ENCODE data around the gene CFAP299. TPM values are rescaled to one million over a fixed set of nuclear protein-coding genes. Genes with fewer than 3 reads are reported as not detected.

Gene CFAP299
- total and polyA plus RNA-seq, 9 of the 15 experiments (the other 6 are each of a cell fraction or from before 2014, with no cell fraction given), result 0.09 to 3.0 (median 0.76) TPM

GRCh38 chr4:80365928-80366327 lies 30.4 kb downstream of the CFAP299 start:
- H3K4me3 ChIP-seq, result no peak overlapping the region
- POLR2A ChIA-PET, result no interaction called here
- BruUV-seq (replicated peaks), result no TSS peak
- H3K9me3 ChIP-seq (replicated peaks; ENCODE audit: control insufficient read depth, insufficient read depth, low read depth, low read length), result no peaks in the 10 kb centered on the region
- intact Hi-C loops (cut with micrococcal nuclease) (loop anchor here (1.0 to 10.0 kb wide), 3 partner anchors 119 to 674 kb away; no protein-coding TSS in a partner anchor), in situ Hi-C loops (cut with MboI) (loop anchor here (10.0 to 25.0 kb wide), 2 partner anchors 421 to 989 kb away; no protein-coding TSS in a partner anchor)
- no peaks in the 10 kb centered on the region for H3K79me2 ChIP-seq (ENCODE audit: control insufficient read depth, insufficient read depth, low read length)
- no peak overlapping the region for H3K4me2 ChIP-seq (ENCODE audit: insufficient read depth, low read length)
- DNase-seq (ENCODE audit: extremely low read depth in 1 of 4, low spot score in 3 of 4) (peak in 3 of 4 experiments; percentile 17 to 53 (median 41)), FAIRE-seq (peak; percentile 86), ATAC-seq (peak; percentile 87)
- no peak overlapping the region for H2AFZ ChIP-seq (ENCODE audit: low read depth, low read length)
- H3K27me3 ChIP-seq (ENCODE audit: control insufficient read depth in 2 of 2, insufficient read depth in 2 of 2, low read length in 2 of 2), result no peaks in the 10 kb centered on the region
- CTCF ChIA-PET (ENCODE audit: low intra/inter-chr PET ratio), result interaction anchor here (0.7 to 1.1 kb wide), 2 partner anchors 625 to 685 kb away, joined by 3 to 4 read pairs; no protein-coding TSS in a partner anchor
- H4K20me1 ChIP-seq (replicated peaks; ENCODE audit: control insufficient read depth, insufficient read depth, low read length), result no peaks in the 10 kb centered on the region
- H3K27ac ChIP-seq (ENCODE audit: extremely low read depth, low read depth, low read length), result no peak overlapping the region
- 20% methylated on average over 1 of the region's 1 CpG for WGBS (ENCODE audit: insufficient coverage, low coverage, missing lambda C conversion rate)
- no peaks in the 10 kb centered on the region for H3K36me3 ChIP-seq (ENCODE audit: control insufficient read depth, insufficient read depth, low read length)
- H3K9ac ChIP-seq (ENCODE audit: insufficient read depth in 1 of 2, low read depth in 2 of 2, low read length in 2 of 2), result no peak overlapping the region
- no peaks in the 10 kb centered on the region for H3K4me1 ChIP-seq (replicated peaks in 1 of 2; ENCODE audit: control insufficient read depth in 2 of 2, insufficient read depth in 2 of 2, low read length in 2 of 2)
- no peaks in the 10 kb centered on the region for H3K9me1 ChIP-seq (ENCODE audit: control insufficient read depth, insufficient read depth, low read length)
- TF ChIP-seq REST (IDR thresholded peaks at IDR 0.05; ENCODE audit: borderline replicate concordance) (peak; percentile 78), REST (CRISPR knock-in tag; IDR thresholded peaks at IDR 0.05; ENCODE audit: low read depth) (no peak), FOXP1 (CRISPR knock-in tag; IDR thresholded peaks at IDR 0.05) (no peak), RNF219 (CRISPR knock-in tag; IDR thresholded peaks at IDR 0.05) (no peak), NR3C1 (CRISPR knock-in tag; IDR thresholded peaks at IDR 0.05) (no peak), ZNF583 (CRISPR knock-in tag; IDR thresholded peaks at IDR 0.05) (no peak), PRPF4 (IDR thresholded peaks at IDR 0.05; ENCODE audit: insufficient read depth, low read depth, low read length, poor library complexity, severe bottlenecking) (no peak), POLR2A (conservative IDR thresholded peaks at IDR 0.05) (no peak), E2F1 (CRISPR knock-in tag; IDR thresholded peaks at IDR 0.05) (no peak), ZNF316 (IDR thresholded peaks at IDR 0.05) (no peak)

Measured in K562 (cell line).